ENCODE results near the gene PPT1.

GRCh38 chr1:40110389-40110788, 13.3 kb upstream of the PPT1 start:
- TF ChIP-seq CTCF (conservative IDR thresholded peaks at IDR 0.05) (no peak), EZH2 (IDR thresholded peaks at IDR 0.05; ENCODE audit: low read depth) (no peak)

Measured in PC-9 (cell line).